Natural killer cell treated with Interleukin-12 subunit alpha and Interleukin-12 subunit beta and Interleukin-15 and Interleukin-18, amount 100 ng/mL, for 72 hours (primary cell): ENCODE results near the gene FKBP8. TPM values are rescaled to one million over a fixed set of nuclear protein-coding genes. Genes with fewer than 3 reads are reported as not detected.

ENCODE experiments used
- ATAC-seq, 2 donors: fragments of 150-1000 bp; cut with Tn5 transposase in 1 of 2; sonication (Bioruptor Pico), chemical (Tn5 transposase) in 1 of 2; 2 replicates each; pipeline ENCODE4 v1.10.0; 2021
- DNase-seq: peaks from one replicate; pipeline ENCODE4 v3.0.0; 2022; ENCODE audit warnings: low spot score
- H3K27ac Mint-ChIP-seq, 2 donors: 1 replicate in 1 of 2; 2 replicates in 1 of 2; pipeline ENCODE4 v1.8.0; 2022; ENCODE audit warnings: mixed read lengths in 2 of 2, mild to moderate bottlenecking in 1 of 2, moderate library complexity in 1 of 2
- H3K27me3 Mint-ChIP-seq, 2 donors: 1 replicate in 1 of 2; 2 replicates in 1 of 2; pipeline ENCODE4 v1.8.0; 2022; ENCODE audit warnings: mixed read lengths in 2 of 2
- H3K36me3 Mint-ChIP-seq: one replicate; pipeline ENCODE4 v1.8.0; 2022; ENCODE audit warnings: mixed read lengths
- H3K4me1 Mint-ChIP-seq, 2 donors: 1 replicate in 1 of 2; 2 replicates in 1 of 2; pipeline ENCODE4 v1.8.0; 2022; ENCODE audit warnings: low read depth in 2 of 2, mixed read lengths in 2 of 2, mild to moderate bottlenecking in 1 of 2
- H3K4me3 Mint-ChIP-seq: one replicate; pipeline ENCODE4 v1.8.0; 2022; ENCODE audit warnings: mixed read lengths
- H3K9me3 Mint-ChIP-seq: 2 replicates; pipeline ENCODE4 v1.8.0; 2022; ENCODE audit warnings: mixed read lengths
- total RNA-seq, 2 donors: library from RNA; stranded (reverse); gene quantifications; one replicate each; pipeline ENCODE4 v1.2.3, GENCODE V29; 2022

Gene FKBP8
- total RNA-seq, 2 donors from 2014 or later, result 199 to 208 TPM

GRCh38 chr19:18500376-18500775 is 43.0 kb downstream of the FKBP8 start:
- Mint-ChIP-seq H3K27me3 (no peaks in the 10 kb centered on the region), H3K4me3 (no peak overlapping the region), H3K27ac (peak overlapping the region; percentile 76 to 99), H3K9me3 (no peaks in the 10 kb centered on the region), H3K36me3 (no peaks in the 10 kb centered on the region), H3K4me1 (peaks cover 73 to 85% of the 10 kb centered on the region in 2 donors)
- DNase-seq (no peak), ATAC-seq (no peak)

GRCh38 chr19:18499055-18499775 is 44.2 kb downstream of the FKBP8 start:
- H3K4me1 Mint-ChIP-seq, result peaks cover 69 to 81% of the 10 kb centered on the region in 2 donors
- peak overlapping the region; percentile 76 to 99 for H3K27ac Mint-ChIP-seq
- DNase-seq (no peak), ATAC-seq (no peak)
- no peaks in the 10 kb centered on the region for H3K36me3 Mint-ChIP-seq
- H3K27me3 Mint-ChIP-seq, result no peaks in the 10 kb centered on the region
- H3K9me3 Mint-ChIP-seq, result no peaks in the 10 kb centered on the region
- H3K4me3 Mint-ChIP-seq, result peak overlapping the region; percentile 36

- H3K27ac Mint-ChIP-seq, result peak overlapping the region; percentile 99
- H3K4me3 Mint-ChIP-seq, result peak overlapping the region; percentile 80
- H3K9me3 Mint-ChIP-seq, result no peaks in the 10 kb centered on the region
- no peaks in the 10 kb centered on the region for H3K36me3 Mint-ChIP-seq
- H3K27me3 Mint-ChIP-seq, result no peaks in the 10 kb centered on the region
- peaks cover 66 to 78% of the 10 kb centered on the region in 2 donors for H3K4me1 Mint-ChIP-seq
- DNase-seq, result no peak
- no peak for ATAC-seq
These were observed 46.5 kb downstream of the FKBP8 start for GRCh38 chr19:18496980-18497256.

GRCh38 chr19:18496167-18496979 is 47.0 kb downstream of the FKBP8 start:
- peak; percentile 96 to 97 for ATAC-seq
- peak overlapping the region; percentile 80 for H3K4me3 Mint-ChIP-seq
- H3K36me3 Mint-ChIP-seq, result no peaks in the 10 kb centered on the region
- H3K27ac Mint-ChIP-seq, result peak overlapping the region; percentile 99
- no peaks in the 10 kb centered on the region for H3K27me3 Mint-ChIP-seq
- peak; percentile 93 for DNase-seq
- peaks cover 64 to 76% of the 10 kb centered on the region in 2 donors for H3K4me1 Mint-ChIP-seq
- no peaks in the 10 kb centered on the region for H3K9me3 Mint-ChIP-seq

- Mint-ChIP-seq H3K36me3 (no peaks in the 10 kb centered on the region), H3K27ac (peak overlapping the region; percentile 99), H3K27me3 (no peaks in the 10 kb centered on the region), H3K4me3 (peak overlapping the region; percentile 80), H3K4me1 (peaks cover 59 to 73% of the 10 kb centered on the region in 2 donors), H3K9me3 (no peaks in the 10 kb centered on the region)
- DNase-seq (no peak), ATAC-seq (peak in 1 of 2 donors; percentile 47)
These were observed 48.0 kb downstream of the FKBP8 start for GRCh38 chr19:18495204-18495911.

GRCh38 chr19:18494267-18494607 is 49.1 kb downstream of the FKBP8 start:
- Mint-ChIP-seq H3K27ac (peak overlapping the region; percentile 99), H3K4me1 (peaks cover 64 to 76% of the 10 kb centered on the region in 2 donors), H3K4me3 (peak overlapping the region; percentile 80), H3K27me3 (no peaks in the 10 kb centered on the region), H3K36me3 (no peaks in the 10 kb centered on the region), H3K9me3 (no peaks in the 10 kb centered on the region)
- DNase-seq, result no peak
- ATAC-seq, result no peak

- no peak for DNase-seq
- Mint-ChIP-seq H3K27me3 (no peaks in the 10 kb centered on the region), H3K4me3 (peak overlapping the region; percentile 80), H3K27ac (peak overlapping the region; percentile 99), H3K9me3 (no peaks in the 10 kb centered on the region), H3K4me1 (peaks cover 58 to 75% of the 10 kb centered on the region in 2 donors), H3K36me3 (no peaks in the 10 kb centered on the region)
- no peak for ATAC-seq
These were observed 49.7 kb downstream of the FKBP8 start for GRCh38 chr19:18493440-18494266.

GRCh38 chr19:18491995-18492953 is 51.1 kb downstream of the FKBP8 start:
- Mint-ChIP-seq H3K27ac (peak overlapping the region; percentile 21 to 99), H3K4me1 (peaks cover 65 to 81% of the 10 kb centered on the region in 2 donors), H3K4me3 (peak overlapping the region; percentile 65), H3K36me3 (no peaks in the 10 kb centered on the region), H3K9me3 (no peaks in the 10 kb centered on the region), H3K27me3 (no peaks in the 10 kb centered on the region)
- ATAC-seq, result no peak
- DNase-seq, result no peak

GRCh38 chr19:18490728-18491127 is 52.6 kb downstream of the FKBP8 start:
- Mint-ChIP-seq H3K4me1 (peaks cover 59 to 77% of the 10 kb centered on the region in 2 donors), H3K4me3 (peak overlapping the region; percentile 57), H3K27me3 (no peaks in the 10 kb centered on the region), H3K36me3 (no peaks in the 10 kb centered on the region), H3K27ac (peak overlapping the region; percentile 45 to 84), H3K9me3 (no peaks in the 10 kb centered on the region)
- ATAC-seq, result peak; percentile 67 to 74
- no peak for DNase-seq

GRCh38 chr19:18489627-18490184 is 53.7 kb downstream of the FKBP8 start:
- no peak for DNase-seq
- Mint-ChIP-seq H3K27ac (peak overlapping the region in 1 of 2 donors; percentile 84), H3K9me3 (no peaks in the 10 kb centered on the region), H3K27me3 (no peaks in the 10 kb centered on the region), H3K4me3 (peak overlapping the region; percentile 57), H3K4me1 (peaks cover 58 to 77% of the 10 kb centered on the region in 2 donors), H3K36me3 (no peaks in the 10 kb centered on the region)
- no peak for ATAC-seq

GRCh38 chr19:18488838-18489626 is 54.3 kb downstream of the FKBP8 start:
- no peaks in the 10 kb centered on the region for H3K9me3 Mint-ChIP-seq
- H3K27me3 Mint-ChIP-seq, result no peaks in the 10 kb centered on the region
- peaks cover 56 to 74% of the 10 kb centered on the region in 2 donors for H3K4me1 Mint-ChIP-seq
- H3K27ac Mint-ChIP-seq, result peak overlapping the region in 1 of 2 donors; percentile 99
- no peak overlapping the region for H3K4me3 Mint-ChIP-seq
- ATAC-seq, result no peak
- H3K36me3 Mint-ChIP-seq, result no peaks in the 10 kb centered on the region
- no peak for DNase-seq

GRCh38 chr19:18488403-18488723 is 55.0 kb downstream of the FKBP8 start:
- ATAC-seq (peak; percentile 34 to 59), DNase-seq (no peak)
- H3K27ac Mint-ChIP-seq, result peak overlapping the region in 1 of 2 donors; percentile 99
- H3K9me3 Mint-ChIP-seq, result no peaks in the 10 kb centered on the region
- peaks cover 57 to 77% of the 10 kb centered on the region in 2 donors for H3K4me1 Mint-ChIP-seq
- peak overlapping the region; percentile 16 for H3K4me3 Mint-ChIP-seq
- H3K27me3 Mint-ChIP-seq, result no peaks in the 10 kb centered on the region
- no peaks in the 10 kb centered on the region for H3K36me3 Mint-ChIP-seq
